ENCODE data around the gene DACH1. TPM values are rescaled to one million over a fixed set of nuclear protein-coding genes. Genes with fewer than 3 reads are reported as not detected.

Gene DACH1
- total RNA-seq, 1 experiment from 2014 or later, result 0.31 TPM

- no peak overlapping the region for H3K4me3 Mint-ChIP-seq
- ATAC-seq, result no peak
Observed at GRCh38 chr13:71461892-71462291, 405.1 kb downstream of the DACH1 start.

GRCh38 chr13:71460211-71460610, 406.8 kb downstream of the DACH1 start:
- POLR2A ChIA-PET, result no interaction called here
- CTCF ChIA-PET, result no interaction called here
- H3K27ac Mint-ChIP-seq, result no peak overlapping the region
- H3K27me3 Mint-ChIP-seq (ENCODE audit: low read depth), result no peaks in the 10 kb centered on the region
- TF ChIP-seq TEAD4 (CRISPR knock-in tag; IDR thresholded peaks at IDR 0.05) (no peak), ZNF281 (CRISPR knock-in tag; IDR thresholded peaks at IDR 0.05) (no peak), GTF2I (CRISPR knock-in tag; conservative IDR thresholded peaks at IDR 0.05) (no peak), NFATC4 (CRISPR knock-in tag; IDR thresholded peaks at IDR 0.05) (no peak), ATF6 (CRISPR knock-in tag; IDR thresholded peaks at IDR 0.05) (no peak), NR1H2 (CRISPR knock-in tag; IDR thresholded peaks at IDR 0.05) (no peak), E2F1 (CRISPR knock-in tag; IDR thresholded peaks at IDR 0.05) (no peak), ZNF121 (CRISPR knock-in tag; IDR thresholded peaks at IDR 0.05) (no peak), ZNF423 (CRISPR knock-in tag; IDR thresholded peaks at IDR 0.05) (no peak), MAX (CRISPR knock-in tag; IDR thresholded peaks at IDR 0.05) (no peak), FOXP4 (CRISPR knock-in tag; IDR thresholded peaks at IDR 0.05) (no peak), TEAD1 (CRISPR knock-in tag; IDR thresholded peaks at IDR 0.05) (no peak), ZNF671 (CRISPR knock-in tag; IDR thresholded peaks at IDR 0.05) (no peak), IRF2 (CRISPR knock-in tag; IDR thresholded peaks at IDR 0.05; ENCODE audit: borderline replicate concordance, low read depth) (no peak), ETV6 (CRISPR knock-in tag; IDR thresholded peaks at IDR 0.05) (no peak), SMAD4 (CRISPR knock-in tag; IDR thresholded peaks at IDR 0.05) (no peak), STAT6 (CRISPR knock-in tag; conservative IDR thresholded peaks at IDR 0.05; ENCODE audit: low read depth) (no peak), MLX (CRISPR knock-in tag; IDR thresholded peaks at IDR 0.05) (no peak), SOX15 (CRISPR knock-in tag; IDR thresholded peaks at IDR 0.05) (no peak)
- H3K9me3 Mint-ChIP-seq, result no peaks in the 10 kb centered on the region
- ATAC-seq (no peak), DNase-seq (ENCODE audit: low spot score) (no peak)
- H3K4me1 Mint-ChIP-seq, result no peaks in the 10 kb centered on the region
- no peak overlapping the region for H3K4me3 Mint-ChIP-seq
- no peaks in the 10 kb centered on the region for H3K36me3 Mint-ChIP-seq

More at GRCh38 chr13:71461892-71462291, 405.1 kb downstream of the DACH1 start:
- POLR2A ChIA-PET, result no interaction called here
- TF ChIP-seq ZNF423 (CRISPR knock-in tag; IDR thresholded peaks at IDR 0.05) (no peak), SMAD3 (CRISPR knock-in tag; IDR thresholded peaks at IDR 0.05; ENCODE audit: borderline replicate concordance) (no peak), EMX1 (CRISPR knock-in tag; IDR thresholded peaks at IDR 0.05) (no peak)
- Mint-ChIP-seq H3K27ac (no peak overlapping the region), H3K27me3 (ENCODE audit: low read depth) (no peaks in the 10 kb centered on the region), H3K36me3 (no peaks in the 10 kb centered on the region), H3K9me3 (no peaks in the 10 kb centered on the region), H3K4me1 (no peaks in the 10 kb centered on the region)
- CTCF ChIA-PET, result no interaction called here
- no peak for DNase-seq (ENCODE audit: low spot score)
